Measurements from ENCODE around the gene MEP1B.

The MEP1B gene

GRCh38 chr18:32259553-32259952 is 69.7 kb downstream of the MEP1B start:
- Histone ChIP-seq H3K79me2 (ENCODE audit: insufficient read depth, low read length) (no peaks in the 10 kb centered on the region), H3K9me3 (ENCODE audit: insufficient read depth, low read length) (no peaks in the 10 kb centered on the region), H3K27me3 (ENCODE audit: low read length) (no peaks in the 10 kb centered on the region), H3K4me3 (ENCODE audit: insufficient read depth, low read length, poor library complexity, severe bottlenecking) (no peak overlapping the region), H3K27ac (ENCODE audit: low read depth, low read length) (no peak overlapping the region), H3K9ac (ENCODE audit: low read length) (no peak overlapping the region), H3K36me3 (ENCODE audit: low read length) (no peaks in the 10 kb centered on the region), H3F3A (ENCODE audit: insufficient read depth) (no peaks in the 10 kb centered on the region), H4K20me1 (ENCODE audit: low read depth, low read length) (no peaks in the 10 kb centered on the region), H2AFZ (ENCODE audit: low read depth, low read length, severe bottlenecking) (no peak overlapping the region), H3K4me2 (ENCODE audit: low read depth, low read length, poor library complexity, severe bottlenecking) (no peak overlapping the region), H3K9me2 (replicated peaks; ENCODE audit: insufficient read depth, low read length) (no peaks in the 10 kb centered on the region)
- TF ChIP-seq EZH2phosphoT487 (conservative IDR thresholded peaks at IDR 0.05; ENCODE audit: low read length) (no peak), CTCF (IDR thresholded peaks at IDR 0.05; ENCODE audit: insufficient read depth, low read length, poor library complexity, severe bottlenecking) (no peak)

- H3F3A ChIP-seq (ENCODE audit: insufficient read depth): no peaks in the 10 kb centered on the region
- no peaks in the 10 kb centered on the region for H3K36me3 ChIP-seq (ENCODE audit: low read length)
Measured at GRCh38 chr18:32261003-32261402, 71.2 kb downstream of the MEP1B start.

GRCh38 chr18:32262092-32262491 is 72.3 kb downstream of the MEP1B start:
- H3K4me2 ChIP-seq (ENCODE audit: low read depth, low read length, poor library complexity, severe bottlenecking): no peak overlapping the region
- no peaks in the 10 kb centered on the region for H3K27me3 ChIP-seq (ENCODE audit: low read length)
- H3K9me2 ChIP-seq (replicated peaks; ENCODE audit: insufficient read depth, low read length): no peaks in the 10 kb centered on the region
- H3K9me3 ChIP-seq (ENCODE audit: insufficient read depth, low read length): no peaks in the 10 kb centered on the region
- TF ChIP-seq EZH2phosphoT487 (conservative IDR thresholded peaks at IDR 0.05; ENCODE audit: low read length): no peak
- TF ChIP-seq CTCF (IDR thresholded peaks at IDR 0.05; ENCODE audit: insufficient read depth, low read length, poor library complexity, severe bottlenecking): no peak
- no peaks in the 10 kb centered on the region for H4K20me1 ChIP-seq (ENCODE audit: low read depth, low read length)
- H3K27ac ChIP-seq (ENCODE audit: low read depth, low read length): no peak overlapping the region
- no peak overlapping the region for H3K4me3 ChIP-seq (ENCODE audit: insufficient read depth, low read length, poor library complexity, severe bottlenecking)
- H3K9ac ChIP-seq (ENCODE audit: low read length): no peak overlapping the region
- H3K36me3 ChIP-seq (ENCODE audit: low read length): no peaks in the 10 kb centered on the region
- H3F3A ChIP-seq (ENCODE audit: insufficient read depth): no peaks in the 10 kb centered on the region
- H3K79me2 ChIP-seq (ENCODE audit: insufficient read depth, low read length): no peaks in the 10 kb centered on the region
- H2AFZ ChIP-seq (ENCODE audit: low read depth, low read length, severe bottlenecking): no peak overlapping the region

More at GRCh38 chr18:32261003-32261402, 71.2 kb downstream of the MEP1B start:
- Histone ChIP-seq H3K9me2 (replicated peaks; ENCODE audit: insufficient read depth, low read length) (no peaks in the 10 kb centered on the region), H3K27me3 (ENCODE audit: low read length) (no peaks in the 10 kb centered on the region), H3K4me3 (ENCODE audit: insufficient read depth, low read length, poor library complexity, severe bottlenecking) (no peak overlapping the region), H3K79me2 (ENCODE audit: insufficient read depth, low read length) (no peaks in the 10 kb centered on the region), H3K9ac (ENCODE audit: low read length) (no peak overlapping the region), H3K9me3 (ENCODE audit: insufficient read depth, low read length) (no peaks in the 10 kb centered on the region), H3K27ac (ENCODE audit: low read depth, low read length) (no peak overlapping the region), H4K20me1 (ENCODE audit: low read depth, low read length) (no peaks in the 10 kb centered on the region), H2AFZ (ENCODE audit: low read depth, low read length, severe bottlenecking) (no peak overlapping the region), H3K4me2 (ENCODE audit: low read depth, low read length, poor library complexity, severe bottlenecking) (no peak overlapping the region)
- TF ChIP-seq CTCF (IDR thresholded peaks at IDR 0.05; ENCODE audit: insufficient read depth, low read length, poor library complexity, severe bottlenecking): no peak

GRCh38 chr18:32264401-32264800 is 74.6 kb downstream of the MEP1B start:
- Histone ChIP-seq H3K27me3 (ENCODE audit: low read length) (no peaks in the 10 kb centered on the region), H3K9me3 (ENCODE audit: insufficient read depth, low read length) (no peaks in the 10 kb centered on the region), H3K9me2 (replicated peaks; ENCODE audit: insufficient read depth, low read length) (no peaks in the 10 kb centered on the region), H3K4me2 (ENCODE audit: low read depth, low read length, poor library complexity, severe bottlenecking) (no peak overlapping the region), H3K27ac (ENCODE audit: low read depth, low read length) (no peak overlapping the region), H4K20me1 (ENCODE audit: low read depth, low read length) (no peaks in the 10 kb centered on the region), H3K4me3 (ENCODE audit: insufficient read depth, low read length, poor library complexity, severe bottlenecking) (no peak overlapping the region), H3K36me3 (ENCODE audit: low read length) (no peaks in the 10 kb centered on the region), H3F3A (ENCODE audit: insufficient read depth) (no peaks in the 10 kb centered on the region), H3K79me2 (ENCODE audit: insufficient read depth, low read length) (no peaks in the 10 kb centered on the region), H3K9ac (ENCODE audit: low read length) (no peak overlapping the region), H2AFZ (ENCODE audit: low read depth, low read length, severe bottlenecking) (no peak overlapping the region)
- TF ChIP-seq EZH2phosphoT487 (conservative IDR thresholded peaks at IDR 0.05; ENCODE audit: low read length): no peak
